Fibroblast of peridontal ligament (primary cell): ENCODE measurements around the gene LENG9.
"Not testable (repeated sequence)": the region's sequence is repeated elsewhere in the genome, so short reads cannot be mapped to it uniquely, and the experiment has no call there.

ENCODE experiments used
- DNase-seq: peaks from one replicate; pipeline ENCODE4 v3.0.0-alpha.2; 2010; ENCODE audit errors: extremely low read depth

Gene LENG9

DNA sequence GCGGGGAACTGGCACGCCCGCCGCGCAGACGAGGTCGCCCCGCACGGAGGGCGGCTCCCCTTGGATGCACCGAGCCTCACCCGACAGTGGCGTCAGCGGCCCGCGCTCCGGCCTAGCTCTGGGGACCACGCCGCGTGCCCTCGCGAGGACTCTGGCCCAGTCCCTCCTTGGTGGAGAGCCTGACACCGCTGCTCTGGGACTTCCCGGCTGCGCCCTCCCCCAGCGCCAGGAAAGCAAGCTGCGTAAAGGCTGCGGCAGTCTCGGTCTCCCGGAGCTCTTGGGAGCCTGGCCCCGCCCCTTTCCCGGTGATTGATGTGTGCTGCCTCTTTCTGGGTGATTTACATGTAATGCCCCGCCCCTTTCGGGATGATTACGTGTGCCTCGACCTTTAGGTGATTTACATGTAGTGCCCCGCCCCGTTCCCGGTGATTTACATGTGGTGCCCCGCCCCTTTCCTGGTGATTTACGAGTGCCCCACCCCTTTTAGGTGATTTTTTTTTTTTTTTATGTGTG, at the start of gene LENG9:
Gene LENG9 (minus strand): TSS at position 248 of the 513 bp plus-strand sequence. CDS start 252 bp downstream, outside the sequence.
- peak; percentile 96 for DNase-seq

DNA sequence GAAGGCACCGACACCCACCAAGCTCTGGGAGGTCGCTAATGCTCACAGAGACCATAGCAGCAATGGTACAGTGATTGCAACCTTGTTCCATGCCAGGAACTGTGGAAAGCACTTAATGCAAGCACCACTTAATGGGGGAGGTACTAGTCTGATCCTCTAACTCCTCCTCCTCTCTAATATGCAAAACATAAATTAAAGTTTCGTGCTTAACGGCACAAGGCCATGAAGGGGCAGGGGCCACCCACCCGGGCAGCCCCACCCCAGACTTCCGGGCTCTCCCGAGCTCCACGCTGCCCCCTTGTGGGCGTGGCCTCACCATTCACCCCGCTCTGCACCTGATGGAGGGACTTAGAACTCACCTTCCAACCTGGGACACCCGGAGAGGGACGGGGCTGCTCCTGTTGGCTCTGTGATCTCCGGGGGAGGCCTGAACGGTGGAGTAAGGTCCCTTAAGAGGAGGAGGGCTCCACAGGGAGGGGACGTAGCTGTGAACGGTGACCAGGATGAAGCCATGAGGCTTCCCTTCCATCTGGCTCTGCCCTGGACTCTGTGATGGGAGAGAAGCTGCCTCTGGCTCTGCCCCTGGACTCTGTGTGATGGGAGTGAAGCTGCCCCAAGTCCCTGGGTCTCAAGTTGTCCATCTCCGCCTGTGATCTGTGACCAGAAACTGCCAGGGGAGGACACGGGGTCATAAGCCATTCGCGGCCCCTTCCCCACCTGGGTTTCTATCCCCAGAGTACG, 45.8 kb upstream of the LENG9 start:
- not testable (repeated sequence) for DNase-seq

DNA sequence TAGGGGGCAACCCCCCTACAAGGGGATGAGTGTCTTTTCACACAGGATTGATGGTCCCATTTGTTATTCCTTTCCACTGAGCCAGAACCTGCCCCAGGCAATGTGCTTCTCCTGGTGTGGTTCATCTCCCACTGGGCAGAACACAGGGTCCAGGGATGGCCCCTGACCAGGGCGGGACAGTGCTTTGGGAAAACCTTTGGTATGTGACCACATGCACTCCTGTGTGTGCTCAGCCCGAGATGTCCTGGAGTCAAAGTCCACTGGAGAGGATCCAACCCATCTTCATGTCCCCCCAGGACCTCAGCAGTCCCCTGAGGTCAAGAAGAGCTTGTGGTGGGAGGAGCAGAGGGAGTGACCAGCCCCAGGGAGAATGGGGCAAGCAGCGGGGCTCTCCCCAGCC, 44.9 kb upstream of the LENG9 start:
- not testable (repeated sequence) for DNase-seq

DNA sequence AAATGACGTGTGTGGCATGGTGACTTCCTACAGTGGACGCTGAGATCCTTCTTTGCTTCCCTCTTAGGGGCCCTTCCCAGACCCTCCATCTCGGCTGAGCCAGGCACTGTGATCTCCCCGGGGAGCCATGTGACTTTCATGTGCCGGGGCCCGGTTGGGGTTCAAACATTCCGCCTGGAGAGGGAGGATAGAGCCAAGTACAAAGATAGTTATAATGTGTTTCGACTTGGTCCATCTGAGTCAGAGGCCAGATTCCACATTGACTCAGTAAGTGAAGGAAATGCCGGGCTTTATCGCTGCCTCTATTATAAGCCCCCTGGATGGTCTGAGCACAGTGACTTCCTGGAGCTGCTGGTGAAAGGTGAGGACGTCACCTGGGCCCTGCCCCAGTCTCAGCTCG, 44.2 kb upstream of the LENG9 start:
- DNase-seq, result no peak

DNA sequence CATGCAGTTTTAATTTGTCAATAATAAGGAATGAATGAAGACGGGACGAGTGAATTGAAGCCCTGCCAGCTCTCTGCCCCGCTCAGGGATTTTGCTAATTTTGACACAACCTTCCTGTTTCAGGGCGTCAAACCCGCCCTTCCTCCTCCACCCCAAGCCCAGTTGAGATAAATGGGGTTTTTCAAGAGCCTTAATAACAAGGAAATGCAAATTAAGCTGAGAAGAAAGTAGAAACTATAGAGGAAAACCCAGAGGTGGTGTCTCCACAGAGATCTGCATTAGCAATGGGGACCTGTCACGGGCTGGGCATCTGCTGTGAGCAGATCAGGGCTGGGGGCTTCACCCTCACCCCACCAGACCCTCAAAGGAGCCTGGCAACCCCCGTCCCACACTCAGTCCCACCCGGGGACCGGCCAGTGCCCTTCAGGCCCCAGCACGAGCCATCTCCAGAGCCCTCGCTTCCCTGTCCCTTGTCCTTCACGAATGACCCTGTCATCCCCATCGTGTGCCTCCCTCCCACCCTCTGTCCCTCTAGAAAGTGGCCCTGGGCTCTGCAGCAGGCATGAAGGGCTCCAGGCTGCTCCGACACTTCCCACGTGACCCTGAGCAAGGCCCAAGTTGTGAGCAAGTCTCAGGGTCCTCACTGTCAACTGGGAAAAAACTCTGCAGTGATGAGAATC, 43.6 kb upstream of the LENG9 start:
- DNase-seq, result not testable (repeated sequence)

DNA sequence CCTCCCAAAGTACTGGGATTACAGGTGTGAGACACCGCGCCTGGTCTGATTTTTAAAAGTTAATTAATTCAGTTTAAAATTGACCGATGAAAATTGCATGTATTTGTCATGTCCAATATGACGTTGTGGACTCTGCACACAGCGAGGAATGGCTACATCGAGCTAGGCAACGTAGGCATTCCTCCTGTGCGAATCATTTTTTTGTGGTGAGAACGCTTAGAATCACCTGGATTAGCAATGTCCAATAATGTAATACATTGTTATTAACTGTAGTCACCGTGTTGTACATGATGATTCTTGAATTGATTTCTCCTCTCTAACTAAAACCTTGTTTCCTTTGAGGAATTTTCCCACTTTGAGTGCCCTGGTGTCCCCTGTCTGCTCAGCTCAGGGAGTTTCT, 42.5 kb upstream of the LENG9 start:
- DNase-seq, result no peak

DNA sequence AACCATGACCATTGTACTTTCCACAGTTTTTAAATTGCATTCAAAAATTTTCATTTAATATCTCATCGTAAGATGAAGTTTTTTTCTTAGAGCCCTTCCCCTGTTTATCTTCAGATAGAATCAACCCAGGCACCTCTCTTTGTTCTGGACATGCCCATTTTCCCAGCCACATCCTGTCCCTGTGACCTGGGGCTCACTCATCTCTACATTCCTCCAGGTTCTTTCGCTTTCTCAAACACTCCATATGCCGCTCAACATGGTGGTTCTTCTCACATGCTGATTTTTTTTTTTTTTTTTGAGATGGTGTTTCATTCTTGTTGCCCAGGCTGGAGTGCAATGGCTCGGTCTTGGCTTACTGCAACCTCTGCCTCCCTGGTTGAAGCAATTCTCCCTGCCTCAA, 42.0 kb upstream of the LENG9 start:
- not testable (repeated sequence) for DNase-seq

DNA sequence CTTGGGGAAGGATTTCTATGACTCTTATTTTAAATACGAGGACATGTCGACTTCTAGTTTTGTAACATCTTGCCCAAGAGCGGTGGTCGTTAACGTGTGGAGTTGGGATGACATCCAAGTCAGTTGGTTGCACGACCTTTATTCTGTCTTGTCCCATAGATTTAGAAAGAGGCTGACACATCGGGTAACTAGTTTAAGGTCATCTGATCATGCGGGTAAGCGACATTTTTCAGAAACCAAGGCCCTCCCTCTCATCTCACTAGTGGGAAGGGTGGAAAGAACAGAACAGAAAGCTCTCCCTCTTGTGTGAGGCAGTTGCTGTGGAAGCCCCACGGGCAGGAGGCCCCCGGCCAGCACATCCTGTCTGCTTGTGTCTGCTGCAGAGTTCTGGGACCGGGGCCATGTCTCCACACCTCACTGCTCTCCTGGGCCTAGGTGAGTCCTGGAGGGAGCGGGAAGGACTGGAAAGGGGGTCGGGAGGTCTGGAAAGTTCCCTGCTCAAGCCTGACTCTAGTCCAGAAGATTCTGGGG, 39.0 kb upstream of the LENG9 start, which contains the start of gene LAIR2:
Gene LAIR2 (plus strand): TSS at position 314 of the 531 bp plus-strand sequence. CDS start 88 bp downstream, at position 402.
- DNase-seq, result no peak

DNA sequence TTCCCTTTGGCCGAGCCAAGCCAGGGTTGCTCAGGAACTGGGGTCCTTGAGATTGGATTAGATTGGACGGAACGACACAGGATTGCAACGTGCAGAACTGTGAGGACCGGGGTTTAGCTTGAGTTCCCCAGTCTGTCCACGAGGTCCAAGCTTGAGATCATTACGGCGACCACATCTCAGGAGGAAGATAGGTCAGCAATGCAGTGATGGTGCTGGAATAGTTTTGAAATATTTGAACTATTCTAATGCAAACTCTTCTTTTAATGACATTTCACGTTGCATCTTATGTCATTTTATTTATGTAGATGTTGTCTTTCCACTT, 34.8 kb upstream of the LENG9 start:
- not testable (repeated sequence) for DNase-seq

DNA sequence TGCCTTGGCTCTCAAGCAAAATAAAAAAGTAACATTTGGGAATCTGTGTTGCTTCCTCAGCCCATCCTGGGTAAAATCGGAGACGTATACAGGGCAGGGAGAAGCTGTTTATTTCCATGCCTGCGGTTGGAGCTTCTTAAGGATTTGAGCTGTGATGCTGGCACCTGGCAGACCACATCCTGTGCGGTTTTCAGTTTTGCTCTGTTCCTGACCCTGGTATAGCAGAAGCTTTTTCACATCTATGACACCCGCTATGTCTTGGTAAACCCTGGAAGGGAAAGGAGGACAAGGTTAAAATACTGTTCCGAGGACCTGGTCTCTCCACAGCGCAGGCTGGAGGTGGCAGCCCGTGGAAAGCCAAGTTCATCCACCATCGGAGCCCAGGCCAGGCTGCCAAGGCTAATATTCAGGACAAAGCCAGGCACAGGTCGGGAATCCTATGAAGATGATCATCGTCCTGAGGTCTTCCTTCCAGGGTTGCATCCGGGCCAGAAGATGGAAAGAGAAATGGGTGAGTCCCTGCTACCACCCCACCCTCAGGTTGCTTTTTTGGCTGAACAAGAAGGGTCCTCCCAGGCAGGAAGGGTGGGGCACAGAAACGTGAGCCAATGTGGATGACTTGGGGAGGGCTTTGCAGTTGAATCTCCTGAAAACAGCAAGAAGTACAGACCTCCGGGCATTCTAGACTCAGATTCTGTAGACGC, 34.3 kb upstream of the LENG9 start:
- not testable (repeated sequence) for DNase-seq

DNA sequence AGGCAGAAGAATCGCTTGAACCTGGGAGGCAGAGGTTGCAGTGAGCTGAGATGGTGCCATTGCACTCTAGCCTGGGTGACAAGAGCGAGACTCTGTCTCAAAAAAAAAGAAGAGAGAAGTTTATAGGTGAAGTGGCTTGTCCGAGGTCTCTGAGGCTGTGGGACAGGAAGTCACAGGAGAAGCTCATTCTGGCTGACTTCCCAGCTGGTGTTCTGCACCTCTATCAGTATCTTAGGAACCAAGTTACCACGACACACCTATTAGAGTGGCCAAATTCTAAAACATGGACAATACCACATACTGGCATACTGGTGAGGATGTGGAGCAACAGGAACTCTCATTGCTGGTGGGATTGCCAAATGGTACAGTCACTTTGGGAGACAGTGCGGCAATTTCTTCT, 31.7 kb upstream of the LENG9 start:
- not testable (repeated sequence) for DNase-seq

DNA sequence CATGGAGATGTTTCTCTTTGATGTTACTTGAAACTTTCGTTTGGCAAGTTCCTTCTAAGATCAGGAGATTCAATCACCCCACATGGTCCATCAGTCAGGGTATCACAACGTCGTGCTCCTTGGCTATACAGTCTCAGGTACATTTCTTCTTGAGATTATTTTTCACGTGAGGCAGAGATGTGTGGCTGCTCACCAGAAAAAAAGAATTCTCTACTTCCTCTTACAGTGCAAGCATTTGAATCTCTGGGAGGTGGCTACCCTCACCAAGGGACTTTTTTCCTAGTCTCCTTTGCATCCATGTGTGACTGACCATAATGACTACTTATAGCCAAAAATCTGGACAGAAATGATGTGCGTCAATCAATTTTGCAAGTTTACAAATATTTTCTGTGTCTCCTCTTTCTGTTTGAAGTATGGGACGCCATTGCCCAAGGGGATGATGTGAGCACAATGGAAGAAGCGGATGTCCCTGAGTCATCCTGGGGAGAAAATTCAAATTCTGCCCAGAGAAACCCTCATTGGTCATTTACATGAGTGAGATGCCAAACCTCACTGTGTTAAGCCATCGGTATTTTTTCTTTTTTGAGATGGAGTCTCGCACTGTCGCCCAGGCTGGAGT, 30.5 kb upstream of the LENG9 start:
- no peak for DNase-seq

DNA sequence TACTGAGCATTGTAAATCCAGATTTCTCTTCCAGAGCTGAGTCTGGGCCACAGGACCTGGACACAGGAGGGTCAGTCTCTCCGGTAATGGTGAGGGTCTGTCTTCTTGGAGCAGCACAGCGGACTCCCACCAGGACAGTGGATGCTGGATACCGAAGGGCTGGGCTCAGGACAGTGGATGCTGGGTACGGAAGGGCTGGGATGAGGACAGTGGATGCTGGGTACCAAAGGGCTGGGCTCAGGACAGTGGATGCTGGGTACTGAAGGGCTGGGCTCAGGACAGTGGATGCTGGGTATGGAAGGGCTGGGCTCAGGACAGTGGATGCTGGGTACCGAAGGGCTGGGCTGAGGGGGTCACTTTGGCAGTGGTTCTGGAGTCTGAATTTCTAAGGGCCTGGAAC, 29.5 kb upstream of the LENG9 start:
- not testable (repeated sequence) for DNase-seq

DNA sequence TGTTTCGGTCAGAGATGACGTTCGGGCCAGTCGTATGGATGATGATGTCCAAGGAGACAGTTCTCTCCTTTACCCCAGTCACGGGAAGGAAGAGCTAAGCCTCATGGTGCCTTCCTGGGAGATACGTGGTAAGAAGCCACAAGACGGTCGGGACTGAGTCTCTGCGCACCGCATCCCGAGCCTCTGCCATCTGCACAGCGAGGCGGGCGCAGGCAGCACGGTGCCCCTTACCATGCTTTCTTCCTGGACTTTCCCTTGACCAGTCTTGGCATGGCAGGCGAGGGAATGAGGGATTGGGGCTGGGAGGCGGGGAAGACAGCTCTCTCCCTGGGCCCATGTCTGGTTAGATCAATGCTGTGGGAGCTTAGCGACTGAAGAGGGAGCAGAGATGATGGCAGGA, 29.0 kb upstream of the LENG9 start:
- no peak for DNase-seq

DNA sequence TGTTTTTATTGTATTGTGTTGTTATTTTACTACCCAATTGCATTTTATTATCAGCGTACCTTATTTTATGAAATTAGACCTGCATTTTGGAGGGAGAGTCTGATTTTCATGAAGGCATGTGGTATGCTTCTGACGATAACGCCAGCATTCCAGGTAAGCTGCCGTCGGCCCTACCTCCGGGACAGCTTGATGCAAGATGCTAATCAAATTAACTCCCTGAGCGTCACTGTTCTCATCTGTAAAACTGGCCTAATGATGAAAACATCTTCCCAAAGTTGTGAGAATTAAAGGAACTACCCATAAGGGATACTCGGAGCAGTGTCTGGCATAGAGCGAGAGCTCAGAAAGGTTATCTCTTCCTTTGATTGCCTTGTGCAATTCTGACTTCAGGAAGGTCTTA, 26.2 kb upstream of the LENG9 start:
- no peak for DNase-seq

DNA sequence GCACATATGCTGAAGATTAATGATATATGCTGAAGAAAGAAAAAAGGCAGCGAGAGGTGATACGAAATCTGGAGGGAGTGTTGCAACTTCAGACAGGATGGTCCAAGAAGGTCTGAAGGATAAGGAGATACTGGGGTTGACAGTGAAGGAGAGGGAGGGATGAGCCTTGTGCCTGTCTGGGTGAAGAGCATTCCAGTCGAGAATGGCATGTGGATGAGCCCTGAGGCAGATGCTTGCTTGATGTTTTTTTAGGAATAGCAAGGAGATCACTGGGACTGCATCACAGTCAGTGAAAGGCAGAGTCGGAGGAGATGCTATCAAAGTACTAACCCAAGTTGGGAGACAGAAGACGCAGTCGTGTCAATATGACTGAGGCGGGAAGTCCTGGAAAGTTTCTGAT, 25.8 kb upstream of the LENG9 start:
- DNase-seq, result no peak

DNA sequence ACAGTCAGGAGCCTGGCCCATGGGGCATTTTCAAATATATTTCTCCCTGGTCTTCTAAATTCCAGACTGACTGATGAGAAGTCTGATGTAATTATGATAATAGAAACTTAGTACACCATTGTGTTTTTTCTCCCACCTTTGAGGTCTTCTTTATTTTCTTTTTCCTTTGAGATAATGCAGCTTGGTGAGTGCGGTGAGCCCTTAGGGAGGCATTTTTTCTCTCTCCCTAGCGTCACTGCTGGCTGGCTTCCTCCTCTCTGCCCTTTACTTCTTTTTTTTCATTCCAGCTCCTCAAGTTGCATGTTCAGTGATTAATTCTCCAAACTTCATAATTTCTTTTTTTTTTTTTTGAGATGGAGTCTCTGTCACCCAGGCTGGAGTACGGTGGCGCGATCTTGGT, 22.3 kb upstream of the LENG9 start:
- DNase-seq, result no peak

DNA sequence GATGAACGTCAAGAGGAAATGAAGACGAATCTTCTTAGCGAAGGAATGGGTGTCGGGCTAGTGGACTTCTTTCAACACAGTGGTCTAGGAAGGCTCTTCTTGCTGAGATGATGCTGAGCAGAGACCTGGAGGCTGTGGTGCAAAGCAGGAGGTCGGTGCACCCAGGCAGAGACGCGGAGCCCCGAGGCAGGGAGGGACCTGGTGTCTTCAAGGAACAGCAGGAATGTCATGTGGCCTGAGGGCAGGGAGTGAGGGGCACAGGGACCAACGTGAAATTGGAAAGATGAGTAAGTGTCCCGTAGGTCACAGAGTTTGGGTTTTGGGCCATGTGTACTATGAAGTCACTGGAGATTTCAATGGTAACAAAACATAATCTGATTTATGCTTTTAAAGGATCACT, 20.9 kb upstream of the LENG9 start:
- DNase-seq, result no peak

DNA sequence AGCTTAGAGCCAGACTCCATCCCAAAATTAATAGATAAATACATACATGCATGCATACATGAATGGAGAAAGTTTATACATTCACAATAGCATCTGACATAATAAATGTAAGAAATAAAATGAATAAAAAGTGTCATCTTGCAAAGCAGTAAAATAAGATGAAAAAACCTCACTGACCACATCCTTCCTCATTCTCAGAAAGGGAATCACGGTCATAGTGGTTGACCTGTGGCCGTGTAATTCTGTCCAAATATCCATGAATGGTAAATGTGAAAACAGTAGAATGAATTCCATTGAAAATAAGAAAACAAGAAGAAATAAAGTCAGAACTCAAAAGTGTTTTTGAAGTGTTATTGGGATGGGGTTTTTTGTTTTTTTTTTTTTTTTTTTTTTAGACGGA, 19.3 kb upstream of the LENG9 start:
- DNase-seq, result no peak

DNA sequence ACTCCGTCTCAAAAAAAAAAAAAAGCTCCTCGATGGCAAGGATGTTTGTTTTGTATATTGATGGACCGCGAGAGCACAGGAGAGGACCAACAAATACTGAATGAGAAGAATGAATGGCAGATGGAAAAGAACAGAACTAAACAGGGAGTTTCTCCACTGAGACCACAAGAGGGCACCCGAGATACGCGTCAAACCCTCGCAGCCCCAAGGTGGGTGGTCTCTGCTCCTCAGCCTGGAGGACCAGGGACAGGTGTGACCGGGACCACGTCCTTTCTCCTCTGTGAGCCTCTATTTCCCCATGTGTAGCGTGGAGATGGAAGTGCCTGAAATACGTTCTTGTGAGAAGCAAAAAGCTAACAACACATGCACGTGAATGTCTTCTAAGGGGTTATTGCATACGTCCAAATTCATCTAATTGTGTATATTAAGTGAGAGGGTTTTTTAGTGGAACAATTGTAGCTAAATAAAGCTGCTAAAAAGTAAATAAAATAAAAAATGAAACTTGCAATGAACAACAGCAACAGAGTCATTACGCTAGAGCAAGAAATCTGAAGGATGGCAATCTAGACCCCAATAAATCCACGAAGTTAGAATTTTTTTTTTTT, 17.9 kb upstream of the LENG9 start:
- peak; percentile 53 for DNase-seq

DNA sequence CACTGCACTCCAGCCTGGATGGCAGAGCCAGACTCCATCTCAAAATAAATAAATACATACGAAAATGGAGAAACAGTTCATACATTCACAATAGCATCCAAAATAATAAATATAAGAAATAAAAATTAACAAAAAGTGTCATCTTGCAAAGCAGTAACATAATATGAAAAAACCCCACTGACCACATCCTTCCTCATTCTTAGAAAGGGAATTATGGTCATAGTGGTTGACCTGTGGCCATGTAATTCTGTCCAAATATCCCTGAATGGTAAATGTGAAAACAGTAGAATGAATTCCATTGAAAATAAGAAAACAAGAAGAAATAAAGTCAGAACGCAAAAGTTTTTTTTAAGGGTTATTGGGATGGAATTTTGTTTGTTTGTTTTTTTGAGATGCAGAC, 16.5 kb upstream of the LENG9 start:
- DNase-seq, result no peak
